MM.1S (cell line): ENCODE measurements around the gene NDUFV2.

Experiments used
- CTCF ChIP-seq: fragments of 300-600 bp; sonication (generic); IDR thresholded peaks from 2 replicates; pipeline ENCODE4 v1.5.1; 2016; ENCODE audit warnings: antibody characterized with exemption, low read length, mixed read lengths
- EZH2 ChIP-seq: fragments of 300-600 bp; sonication (generic); optimal IDR thresholded peaks from 2 replicates; pipeline ENCODE3; 2017; ENCODE audit warnings: low read depth, mild to moderate bottlenecking, antibody characterized with exemption, low read length, mixed read lengths
- EZH2phosphoT487 ChIP-seq: fragments of 300-600 bp; sonication (generic); IDR thresholded peaks from 2 replicates; pipeline ENCODE4 v1.6.1; 2018; ENCODE audit warnings: antibody characterized with exemption, low read length

GRCh38 chr18:9146224-9146623, 43.7 kb downstream of the NDUFV2 start:
- TF ChIP-seq CTCF (no peak), EZH2 (no peak), EZH2phosphoT487 (no peak)
